ENCODE data around the gene SPRR4. TPM values are rescaled to one million over a fixed set of nuclear protein-coding genes. Genes with fewer than 3 reads are reported as not detected.

SPRR4 gene
- total and polyA plus RNA-seq, 9 of the 15 experiments (the other 6 are each of a cell fraction or from before 2014, with no cell fraction given) = not detected

- H3K9me1 ChIP-seq (ENCODE audit: control insufficient read depth, insufficient read depth, low read length) = no peaks in the 10 kb centered on the region
- H3K9me3 ChIP-seq (replicated peaks; ENCODE audit: control insufficient read depth, insufficient read depth, low read depth, low read length) = no peaks in the 10 kb centered on the region
- no peak overlapping the region for H3K4me2 ChIP-seq (ENCODE audit: insufficient read depth, low read length)
- ChIA-PET POLR2A (interaction anchor here (0.8 kb wide), 1 partner anchor 15 kb away, joined by 3 read pairs; no protein-coding TSS in a partner anchor), CTCF (ENCODE audit: low intra/inter-chr PET ratio) (interaction anchor here (1.0 to 2.2 kb wide), 3 partner anchors 91 to 262 kb away, joined by 3 to 15 read pairs (median 3); no protein-coding TSS in a partner anchor)
- no peak for DNase-seq (ENCODE audit: extremely low read depth in 1 of 4, low spot score in 3 of 4)
- TF ChIP-seq, protein P1, sequence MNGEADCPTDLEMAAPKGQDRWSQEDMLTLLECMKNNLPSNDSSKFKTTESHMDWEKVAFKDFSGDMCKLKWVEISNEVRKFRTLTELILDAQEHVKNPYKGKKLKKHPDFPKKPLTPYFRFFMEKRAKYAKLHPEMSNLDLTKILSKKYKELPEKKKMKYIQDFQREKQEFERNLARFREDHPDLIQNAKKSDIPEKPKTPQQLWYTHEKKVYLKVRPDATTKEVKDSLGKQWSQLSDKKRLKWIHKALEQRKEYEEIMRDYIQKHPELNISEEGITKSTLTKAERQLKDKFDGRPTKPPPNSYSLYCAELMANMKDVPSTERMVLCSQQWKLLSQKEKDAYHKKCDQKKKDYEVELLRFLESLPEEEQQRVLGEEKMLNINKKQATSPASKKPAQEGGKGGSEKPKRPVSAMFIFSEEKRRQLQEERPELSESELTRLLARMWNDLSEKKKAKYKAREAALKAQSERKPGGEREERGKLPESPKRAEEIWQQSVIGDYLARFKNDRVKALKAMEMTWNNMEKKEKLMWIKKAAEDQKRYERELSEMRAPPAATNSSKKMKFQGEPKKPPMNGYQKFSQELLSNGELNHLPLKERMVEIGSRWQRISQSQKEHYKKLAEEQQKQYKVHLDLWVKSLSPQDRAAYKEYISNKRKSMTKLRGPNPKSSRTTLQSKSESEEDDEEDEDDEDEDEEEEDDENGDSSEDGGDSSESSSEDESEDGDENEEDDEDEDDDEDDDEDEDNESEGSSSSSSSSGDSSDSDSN (IDR thresholded peaks at IDR 0.05; ENCODE audit: borderline replicate concordance in 1 of 2, low read depth in 2 of 2, low read length in 2 of 2) = no peak
- no peak for TF ChIP-seq ZNF764 (CRISPR knock-in tag; IDR thresholded peaks at IDR 0.05; ENCODE audit: low read depth)
- no peak for TF ChIP-seq ZNF639 (CRISPR knock-in tag; conservative IDR thresholded peaks at IDR 0.05 in 1 of 2, IDR thresholded peaks at IDR 0.05 in 1 of 2)
- TF ChIP-seq RFX1 (IDR thresholded peaks at IDR 0.05) = no peak
- TF ChIP-seq SNIP1 (IDR thresholded peaks at IDR 0.05; ENCODE audit: low read depth) = no peak
- TF ChIP-seq ZNF347 (CRISPR knock-in tag; IDR thresholded peaks at IDR 0.05; ENCODE audit: low read depth) = no peak
- no peak for TF ChIP-seq NR1H2 (CRISPR knock-in tag; IDR thresholded peaks at IDR 0.05)
- TF ChIP-seq TBP (optimal IDR thresholded peaks at IDR 0.05; ENCODE audit: low read depth, low read length) = no peak
- no peak for TF ChIP-seq PHTF2 (CRISPR knock-in tag; IDR thresholded peaks at IDR 0.05)
- no peak for TF ChIP-seq STAT5A (IDR thresholded peaks at IDR 0.05; ENCODE audit: borderline replicate concordance, low read length)
- TF ChIP-seq SIN3B (IDR thresholded peaks at IDR 0.05; ENCODE audit: low read depth) = no peak
- no peak overlapping the region for H3K9ac ChIP-seq (ENCODE audit: insufficient read depth in 1 of 2, low read depth in 2 of 2, low read length in 2 of 2)
- H2AFZ ChIP-seq (ENCODE audit: low read depth, low read length) = no peak overlapping the region
- in situ Hi-C loops (cut with MboI) (loop anchor here (25.0 kb wide), 1 partner anchor 226 kb away; no protein-coding TSS in a partner anchor), intact Hi-C loops (cut with micrococcal nuclease) (loop anchor here (2.0 to 5.0 kb wide), 3 partner anchors 71 to 261 kb away; no protein-coding TSS in a partner anchor)
- H3K27ac ChIP-seq (ENCODE audit: extremely low read depth, low read depth, low read length) = no peak overlapping the region
- 0% methylated on average over 7 of the region's 7 CpGs for WGBS (ENCODE audit: insufficient coverage, low coverage, missing lambda C conversion rate)
- no peaks in the 10 kb centered on the region for H3K36me3 ChIP-seq (ENCODE audit: control insufficient read depth, insufficient read depth, low read length)
- FAIRE-seq = peak; percentile 35
- H3K4me3 ChIP-seq = no peak overlapping the region
- H4K20me1 ChIP-seq (replicated peaks; ENCODE audit: control insufficient read depth, insufficient read depth, low read length) = no peaks in the 10 kb centered on the region
- no TSS peak for BruUV-seq (replicated peaks)
- H3K79me2 ChIP-seq (ENCODE audit: control insufficient read depth, insufficient read depth, low read length) = no peaks in the 10 kb centered on the region
- no peak for ATAC-seq
- no peaks in the 10 kb centered on the region for H3K4me1 ChIP-seq (replicated peaks in 1 of 2; ENCODE audit: control insufficient read depth in 2 of 2, insufficient read depth in 2 of 2, low read length in 2 of 2)
- peaks cover 7 to 29% of the 10 kb centered on the region in 2 experiments; a peak in 4 of 5 replicates for H3K27me3 ChIP-seq (ENCODE audit: control insufficient read depth in 2 of 2, insufficient read depth in 2 of 2, low read length in 2 of 2)
Measured at GRCh38 chr1:152961226-152961891, 9.1 kb upstream of the SPRR4 start.
